T-helper 2 cell treated with Interferon-gamma antibody and Interleukin-4, amounts not matched to agents 5 μg/mL and 100 μg/mL, for 36 hours (primary cell): ENCODE data around the gene DACT2.
A peak's percentile ranks its signal among the peaks of the same experiment; 100 is the strongest.
"Not testable (repeated sequence)": the region's sequence is repeated elsewhere in the genome, so short reads cannot be mapped to it uniquely, and the experiment has no call there.

Source experiments
- DNase-seq: peaks from one replicate; pipeline ENCODE4 v3.0.0; 2021; ENCODE audit warnings: low spot score
- H3K27ac Mint-ChIP-seq: one replicate; pipeline ENCODE4 v1.8.0; 2021; ENCODE audit warnings: mild to moderate bottlenecking, mixed read lengths
- H3K27me3 Mint-ChIP-seq: one replicate; pipeline ENCODE4 v1.8.0; 2021; ENCODE audit warnings: low read depth, mixed read lengths
- H3K36me3 Mint-ChIP-seq: one replicate; pipeline ENCODE4 v1.8.0; 2021; ENCODE audit warnings: low read depth, mixed read lengths
- H3K4me1 Mint-ChIP-seq: one replicate; pipeline ENCODE4 v1.8.0; 2021; ENCODE audit warnings: low read depth, mixed read lengths
- H3K4me3 Mint-ChIP-seq: one replicate; pipeline ENCODE4 v1.8.0; 2022; ENCODE audit warnings: mild to moderate bottlenecking, moderate library complexity, mixed read lengths
- H3K9me3 Mint-ChIP-seq: one replicate; pipeline ENCODE4 v1.8.0; 2021; ENCODE audit warnings: mixed read lengths

Gene DACT2

DNA sequence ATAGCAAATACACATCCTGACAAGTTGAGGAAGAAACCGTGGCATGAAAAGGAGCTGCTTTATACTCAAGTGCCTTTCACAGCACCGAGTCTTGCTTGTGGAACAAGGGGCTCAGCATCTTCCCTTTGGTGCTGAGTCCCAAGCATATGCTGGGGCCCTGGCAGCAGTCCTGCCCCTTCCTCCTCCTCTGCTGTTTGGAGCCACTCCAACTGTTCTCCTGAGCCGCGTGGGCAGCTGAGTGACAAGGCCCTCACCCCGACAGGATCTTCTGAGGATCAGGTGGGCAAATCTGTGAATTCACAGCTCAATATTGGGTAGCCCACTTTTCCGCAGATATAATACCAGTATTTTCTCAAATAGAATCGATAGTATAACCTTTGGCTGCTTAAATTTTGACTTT, 24.7 kb downstream of the DACT2 start:
- H3K27ac Mint-ChIP-seq: no peak overlapping the region
- H3K4me1 Mint-ChIP-seq: no peaks in the 10 kb centered on the region
- no peaks in the 10 kb centered on the region for H3K9me3 Mint-ChIP-seq
- no peak for DNase-seq
- peaks cover 4% of the 10 kb centered on the region for H3K27me3 Mint-ChIP-seq
- H3K4me3 Mint-ChIP-seq: no peak overlapping the region
- no peaks in the 10 kb centered on the region for H3K36me3 Mint-ChIP-seq

DNA sequence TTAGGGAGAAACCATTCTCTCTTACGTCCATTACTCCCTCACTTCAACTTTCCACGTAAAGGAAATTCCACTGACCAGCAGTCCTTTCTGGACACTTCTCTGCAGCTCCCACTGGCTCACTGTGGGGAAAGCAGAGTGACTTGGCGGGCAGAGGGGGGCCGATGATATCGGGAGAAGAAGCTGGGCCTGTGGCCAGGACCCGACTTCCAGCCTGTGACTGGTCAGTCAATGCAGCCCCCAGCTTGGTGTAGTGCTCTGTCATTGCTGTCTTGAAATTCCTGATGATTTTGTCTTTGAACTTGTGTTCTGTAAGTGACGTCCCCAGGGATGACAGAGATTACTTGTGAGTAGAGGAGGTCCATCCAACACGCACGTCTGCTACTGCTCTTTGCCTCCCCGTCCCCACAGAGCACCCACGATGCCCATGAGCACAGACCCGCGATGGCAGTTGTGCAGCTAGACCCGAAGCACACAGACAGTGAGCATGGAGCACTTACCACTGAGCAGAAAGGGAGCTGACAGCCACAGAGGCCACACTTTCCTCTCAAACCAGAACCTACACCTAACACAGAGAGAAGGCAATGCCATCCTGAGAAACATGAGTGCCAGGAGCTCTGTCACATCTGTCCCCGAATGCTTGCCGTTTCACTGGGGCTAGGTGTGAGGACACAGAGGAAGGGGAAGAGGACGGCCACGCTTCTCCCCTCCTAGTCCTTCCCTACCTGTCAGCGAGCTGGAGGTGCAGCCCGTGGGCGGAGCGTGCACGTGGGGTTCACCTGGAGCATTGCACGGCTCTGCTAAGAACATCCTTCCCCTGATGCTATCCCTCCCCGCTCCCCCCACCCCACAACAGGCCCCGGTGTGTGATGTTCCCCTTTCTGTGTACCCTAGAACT, 25.7 kb downstream of the DACT2 start:
- H3K27ac Mint-ChIP-seq: no peak overlapping the region
- no peak for DNase-seq
- no peaks in the 10 kb centered on the region for H3K4me1 Mint-ChIP-seq
- no peak overlapping the region for H3K4me3 Mint-ChIP-seq
- H3K9me3 Mint-ChIP-seq: no peaks in the 10 kb centered on the region
- peaks cover 4% of the 10 kb centered on the region for H3K27me3 Mint-ChIP-seq
- H3K36me3 Mint-ChIP-seq: no peaks in the 10 kb centered on the region

DNA sequence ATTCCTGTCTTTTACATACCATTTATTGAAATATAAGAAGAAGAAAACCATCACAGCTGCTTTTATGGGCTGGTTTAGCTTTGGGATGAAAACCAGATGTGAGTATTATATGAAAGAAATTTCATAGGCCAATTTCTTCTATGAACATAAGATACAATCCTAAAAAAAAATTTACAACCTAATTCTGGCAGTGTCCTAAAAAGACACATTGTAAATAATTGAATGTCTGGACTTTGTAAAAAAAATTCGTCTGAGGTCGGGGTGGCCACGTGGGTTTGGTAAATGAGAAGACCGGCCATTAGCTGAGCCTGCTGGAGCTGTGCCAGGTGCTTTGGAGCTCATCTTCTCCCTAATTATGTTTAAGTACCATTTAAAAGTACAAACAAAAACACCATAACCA, 26.8 kb downstream of the DACT2 start:
- Mint-ChIP-seq H3K4me3 (no peak overlapping the region), H3K27me3 (peaks cover 4% of the 10 kb centered on the region), H3K9me3 (no peaks in the 10 kb centered on the region), H3K36me3 (no peaks in the 10 kb centered on the region), H3K4me1 (peaks cover 2% of the 10 kb centered on the region), H3K27ac (no peak overlapping the region)
- DNase-seq: no peak

DNA sequence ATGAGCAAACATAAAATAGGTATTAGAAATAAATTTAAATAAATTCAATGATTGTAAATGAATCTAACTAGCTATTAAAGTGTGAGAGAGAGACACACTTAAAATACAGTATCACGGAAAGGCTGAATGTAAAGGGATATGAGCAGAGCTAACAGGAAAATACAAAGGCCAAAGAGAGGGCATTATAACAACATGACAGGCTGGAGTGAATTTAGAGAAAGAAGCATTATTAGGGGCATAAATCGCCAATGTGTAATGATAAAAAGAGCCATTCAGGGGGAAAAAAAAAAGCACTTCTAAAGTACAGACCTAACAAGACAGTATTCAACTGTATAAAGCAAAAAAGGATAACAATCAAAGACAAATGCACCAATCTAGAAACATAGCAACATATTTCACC, 28.1 kb downstream of the DACT2 start:
- peaks cover 7% of the 10 kb centered on the region for H3K4me1 Mint-ChIP-seq
- H3K27me3 Mint-ChIP-seq: peaks cover 4% of the 10 kb centered on the region
- no peaks in the 10 kb centered on the region for H3K36me3 Mint-ChIP-seq
- H3K9me3 Mint-ChIP-seq: no peaks in the 10 kb centered on the region
- H3K4me3 Mint-ChIP-seq: no peak overlapping the region
- no peak for DNase-seq
- H3K27ac Mint-ChIP-seq: no peak overlapping the region

DNA sequence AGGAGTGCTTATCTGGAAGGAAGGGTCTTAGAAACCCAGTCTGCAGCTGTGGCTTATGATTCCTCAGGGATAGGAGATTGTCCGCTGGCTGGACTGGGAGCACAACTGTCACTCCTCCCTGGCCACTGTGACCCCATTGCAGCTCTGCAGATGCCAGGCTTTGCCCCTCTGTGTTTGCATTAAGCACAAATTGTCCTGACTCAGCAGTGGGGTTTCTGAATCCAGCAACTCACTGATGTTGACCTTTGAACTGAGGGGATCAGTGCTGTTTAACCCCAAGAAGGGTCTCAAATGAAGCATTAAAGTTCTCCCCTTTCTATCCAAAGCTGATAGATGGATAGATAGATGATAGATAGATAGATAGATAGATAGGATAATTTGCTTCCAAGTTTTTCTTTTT, 29.5 kb downstream of the DACT2 start:
- peaks cover 4% of the 10 kb centered on the region for H3K27me3 Mint-ChIP-seq
- no peak overlapping the region for H3K27ac Mint-ChIP-seq
- H3K4me1 Mint-ChIP-seq: peaks cover 7% of the 10 kb centered on the region
- H3K36me3 Mint-ChIP-seq: no peaks in the 10 kb centered on the region
- no peak for DNase-seq
- H3K4me3 Mint-ChIP-seq: no peak overlapping the region
- H3K9me3 Mint-ChIP-seq: no peaks in the 10 kb centered on the region

DNA sequence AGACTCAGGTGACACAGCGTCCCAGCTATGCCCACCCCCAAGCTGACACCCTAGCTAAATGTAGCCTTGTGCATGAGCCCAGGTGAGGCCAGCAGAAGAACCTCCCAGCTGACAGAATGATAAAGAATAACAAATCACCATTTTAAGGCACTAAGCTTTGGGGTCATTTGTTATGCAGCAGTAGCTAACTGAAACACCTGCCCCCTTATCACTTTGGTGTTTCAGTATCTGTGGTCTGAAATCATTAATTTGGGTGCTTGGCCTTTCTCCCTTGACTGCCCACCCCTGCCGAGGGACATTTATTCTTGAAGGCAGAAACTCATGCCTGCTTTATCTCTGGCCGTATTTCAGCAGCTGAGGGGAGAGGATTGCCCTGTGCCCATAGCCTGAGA, 30.0 kb downstream of the DACT2 start:
- no peaks in the 10 kb centered on the region for H3K36me3 Mint-ChIP-seq
- H3K27ac Mint-ChIP-seq: no peak overlapping the region
- H3K27me3 Mint-ChIP-seq: peaks cover 2% of the 10 kb centered on the region
- peaks cover 7% of the 10 kb centered on the region for H3K4me1 Mint-ChIP-seq
- no peak overlapping the region for H3K4me3 Mint-ChIP-seq
- no peak for DNase-seq
- no peaks in the 10 kb centered on the region for H3K9me3 Mint-ChIP-seq

DNA sequence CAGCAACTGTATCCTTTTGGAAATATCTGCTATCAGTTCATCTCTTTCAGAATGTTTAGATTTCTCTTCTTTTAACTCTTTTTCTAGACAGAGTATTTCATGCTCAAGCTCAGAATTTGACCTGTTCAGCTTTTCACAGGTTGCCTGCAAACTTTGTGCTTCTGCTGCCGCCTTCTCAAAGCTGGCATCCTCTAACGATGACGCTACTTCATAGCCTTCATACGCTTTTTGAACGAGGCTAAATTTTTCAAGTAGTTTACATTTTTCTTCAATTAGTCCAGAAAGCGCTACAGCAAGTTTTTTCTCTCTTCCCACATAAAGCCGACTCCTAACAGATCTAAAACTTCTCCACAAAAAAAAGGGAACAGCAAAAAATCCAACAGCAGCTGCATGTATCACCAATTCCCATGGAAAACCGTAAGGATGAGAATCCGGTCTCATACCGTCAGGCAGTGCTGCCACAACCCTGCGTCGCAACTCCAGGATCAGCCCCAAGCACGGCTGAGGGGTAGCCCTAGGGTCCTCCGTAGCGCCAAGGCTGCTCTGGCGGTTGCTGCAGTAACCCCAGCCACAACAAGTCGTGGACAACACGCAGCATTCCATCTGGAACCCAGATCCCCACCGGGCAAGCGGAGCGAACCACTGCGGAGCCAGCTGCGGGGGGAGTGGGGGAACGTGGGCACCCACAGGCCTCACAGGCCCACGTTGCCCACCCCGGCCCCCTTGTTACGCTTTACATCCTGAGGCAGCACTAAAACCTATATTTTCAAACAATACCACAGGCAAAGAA, 30.6 kb downstream of the DACT2 start:
- Mint-ChIP-seq H3K27ac (no peak overlapping the region), H3K9me3 (no peaks in the 10 kb centered on the region), H3K27me3 (peaks cover 2% of the 10 kb centered on the region), H3K36me3 (no peaks in the 10 kb centered on the region), H3K4me3 (no peak overlapping the region), H3K4me1 (peaks cover 7% of the 10 kb centered on the region)
- no peak for DNase-seq

DNA sequence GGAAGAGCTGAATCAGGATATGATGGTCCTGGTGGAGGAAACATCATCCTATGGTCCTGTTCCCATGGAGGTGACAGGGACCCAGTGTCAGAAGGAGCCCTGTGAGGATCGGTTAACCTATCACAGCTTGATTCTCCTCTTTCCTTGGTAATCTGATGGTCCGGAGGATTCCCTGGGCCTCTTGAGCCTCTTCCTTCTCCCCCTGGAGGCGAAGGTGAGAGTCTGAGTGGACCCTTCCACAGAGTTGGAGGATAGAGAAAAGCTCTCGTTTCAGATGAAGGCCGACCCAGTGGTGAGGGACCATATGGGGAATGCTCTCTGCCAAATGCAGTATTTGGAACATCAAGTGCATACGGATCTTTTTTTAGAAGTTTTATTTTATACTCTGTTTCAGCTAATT, 32.1 kb downstream of the DACT2 start:
- not testable (repeated sequence) for DNase-seq, H3K4me1 Mint-ChIP-seq, H3K27ac Mint-ChIP-seq, H3K4me3 Mint-ChIP-seq, H3K36me3 Mint-ChIP-seq, H3K27me3 Mint-ChIP-seq, H3K9me3 Mint-ChIP-seq

DNA sequence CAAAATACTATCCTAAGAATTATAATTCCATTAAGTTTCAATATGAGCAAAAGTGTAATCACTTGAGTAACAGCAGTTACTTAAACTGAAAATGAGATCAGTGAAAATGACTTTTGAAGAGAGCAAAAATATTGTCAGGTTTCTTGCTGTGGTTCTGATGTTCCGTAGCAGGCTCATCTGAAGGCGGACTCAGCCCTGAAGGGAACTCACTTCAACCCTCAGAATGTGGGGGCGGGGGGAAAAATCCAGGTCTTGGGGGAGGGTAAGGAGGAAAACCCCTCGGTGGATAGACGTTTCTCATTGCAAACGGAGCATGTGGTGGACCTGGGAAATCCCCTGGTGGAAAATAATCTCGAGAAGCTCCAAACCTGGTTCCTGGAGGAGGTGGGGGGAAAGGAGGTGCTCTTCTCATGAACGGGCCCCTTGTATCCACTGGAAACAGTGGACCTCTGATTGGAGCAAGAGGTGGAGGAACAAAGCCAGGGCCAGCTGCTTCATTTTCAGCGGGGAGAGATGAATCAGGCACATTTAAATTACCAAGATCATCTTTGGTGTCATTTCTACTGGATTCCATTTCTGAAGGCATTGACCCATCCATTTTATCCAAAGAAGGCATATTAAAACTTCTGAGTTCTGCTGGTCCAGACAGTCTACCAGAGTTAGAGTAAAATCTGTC, 32.7 kb downstream of the DACT2 start:
- DNase-seq: peak; percentile 63
- H3K4me3 Mint-ChIP-seq: peak overlapping the region; percentile 45
- not testable (repeated sequence) for H3K36me3 Mint-ChIP-seq, H3K27me3 Mint-ChIP-seq, H3K9me3 Mint-ChIP-seq, H3K4me1 Mint-ChIP-seq
- H3K27ac Mint-ChIP-seq: peak overlapping the region; percentile 69

DNA sequence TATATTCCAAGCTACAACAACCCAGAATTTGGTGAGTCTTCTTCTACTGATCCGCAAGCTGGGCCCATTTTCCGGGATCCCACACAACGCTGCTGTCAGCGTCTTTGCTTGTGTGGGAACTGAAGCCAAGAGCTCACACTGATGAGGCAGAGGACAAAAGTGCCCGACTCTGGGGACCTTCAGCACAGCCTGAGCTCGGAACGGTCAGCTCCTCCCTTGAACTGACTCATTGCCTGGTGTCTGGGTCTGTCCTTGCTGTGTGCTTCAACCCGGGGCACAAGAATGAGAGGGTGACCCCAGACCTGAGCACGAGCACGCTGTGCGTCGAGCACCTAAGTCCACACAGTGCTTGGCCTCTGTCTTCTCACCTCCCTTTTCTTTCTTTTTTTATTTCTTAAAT, 33.5 kb downstream of the DACT2 start:
- H3K4me1 Mint-ChIP-seq: peaks cover 7% of the 10 kb centered on the region
- no peak overlapping the region for H3K4me3 Mint-ChIP-seq
- DNase-seq: no peak
- H3K27me3 Mint-ChIP-seq: no peaks in the 10 kb centered on the region
- no peaks in the 10 kb centered on the region for H3K9me3 Mint-ChIP-seq
- H3K36me3 Mint-ChIP-seq: no peaks in the 10 kb centered on the region
- no peak overlapping the region for H3K27ac Mint-ChIP-seq

DNA sequence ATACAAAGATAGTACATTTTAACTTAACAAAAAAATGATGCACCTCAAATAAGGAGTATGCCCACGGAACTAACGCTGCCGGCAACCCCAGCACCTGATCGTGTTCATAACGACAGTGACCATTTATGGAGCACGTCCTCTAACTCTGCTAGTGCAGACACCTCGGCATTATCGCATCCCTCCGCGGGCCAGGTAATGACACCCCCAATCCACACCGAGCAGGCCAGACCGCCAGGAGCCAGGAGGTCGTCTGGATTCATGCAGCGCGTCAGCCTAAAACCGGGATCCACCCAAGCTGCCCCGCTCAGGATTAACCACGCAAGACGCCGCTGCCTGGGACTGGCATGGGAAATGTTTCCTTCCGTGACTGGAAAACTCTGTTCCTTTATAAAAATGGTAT, 34.1 kb downstream of the DACT2 start:
- Mint-ChIP-seq H3K9me3 (no peaks in the 10 kb centered on the region), H3K4me3 (no peak overlapping the region), H3K36me3 (no peaks in the 10 kb centered on the region), H3K4me1 (peaks cover 7% of the 10 kb centered on the region), H3K27me3 (no peaks in the 10 kb centered on the region), H3K27ac (no peak overlapping the region)
- no peak for DNase-seq

DNA sequence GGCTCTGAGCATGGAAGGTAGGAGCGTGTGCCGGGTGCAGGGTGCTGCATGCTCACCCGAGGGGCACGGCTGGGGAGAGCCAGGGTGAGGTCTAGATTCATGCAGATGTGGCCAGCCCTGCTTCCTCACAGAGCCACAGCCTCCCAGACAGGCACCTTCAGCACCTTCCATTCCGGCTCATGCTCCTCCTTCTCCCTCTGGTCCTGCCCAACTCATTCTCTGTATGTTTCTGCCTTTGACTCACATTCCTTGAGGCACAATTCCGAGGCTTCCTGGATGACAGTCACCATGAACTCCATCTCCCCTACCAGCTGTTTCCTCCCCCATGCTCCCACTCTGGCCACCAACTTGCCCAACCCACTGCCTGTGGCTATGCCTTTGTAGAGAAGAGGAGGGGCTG, 35.4 kb downstream of the DACT2 start:
- no peak overlapping the region for H3K4me3 Mint-ChIP-seq
- H3K27ac Mint-ChIP-seq: no peak overlapping the region
- no peaks in the 10 kb centered on the region for H3K27me3 Mint-ChIP-seq
- peaks cover 7% of the 10 kb centered on the region for H3K4me1 Mint-ChIP-seq
- H3K9me3 Mint-ChIP-seq: no peaks in the 10 kb centered on the region
- DNase-seq: no peak
- no peaks in the 10 kb centered on the region for H3K36me3 Mint-ChIP-seq

DNA sequence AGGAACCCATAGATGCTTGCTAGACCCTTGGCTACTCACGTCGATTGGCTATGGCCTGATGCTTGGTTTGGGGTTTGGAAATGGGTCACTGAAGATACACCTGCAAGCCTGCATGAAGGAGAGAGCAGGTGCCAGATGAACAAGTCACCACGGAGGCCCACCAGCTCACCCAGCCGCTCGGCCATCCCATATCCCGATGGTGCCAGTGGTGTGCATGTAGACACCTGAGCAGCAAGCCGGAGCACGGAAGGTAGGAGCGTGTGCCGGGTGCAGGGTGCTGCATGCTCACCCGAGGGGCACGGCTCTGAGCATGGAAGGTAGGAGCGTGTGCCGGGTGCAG, 35.9 kb downstream of the DACT2 start:
- Mint-ChIP-seq H3K4me3 (no peak overlapping the region), H3K36me3 (no peaks in the 10 kb centered on the region), H3K27ac (no peak overlapping the region), H3K27me3 (no peaks in the 10 kb centered on the region), H3K9me3 (no peaks in the 10 kb centered on the region), H3K4me1 (peaks cover 7% of the 10 kb centered on the region)
- no peak for DNase-seq

DNA sequence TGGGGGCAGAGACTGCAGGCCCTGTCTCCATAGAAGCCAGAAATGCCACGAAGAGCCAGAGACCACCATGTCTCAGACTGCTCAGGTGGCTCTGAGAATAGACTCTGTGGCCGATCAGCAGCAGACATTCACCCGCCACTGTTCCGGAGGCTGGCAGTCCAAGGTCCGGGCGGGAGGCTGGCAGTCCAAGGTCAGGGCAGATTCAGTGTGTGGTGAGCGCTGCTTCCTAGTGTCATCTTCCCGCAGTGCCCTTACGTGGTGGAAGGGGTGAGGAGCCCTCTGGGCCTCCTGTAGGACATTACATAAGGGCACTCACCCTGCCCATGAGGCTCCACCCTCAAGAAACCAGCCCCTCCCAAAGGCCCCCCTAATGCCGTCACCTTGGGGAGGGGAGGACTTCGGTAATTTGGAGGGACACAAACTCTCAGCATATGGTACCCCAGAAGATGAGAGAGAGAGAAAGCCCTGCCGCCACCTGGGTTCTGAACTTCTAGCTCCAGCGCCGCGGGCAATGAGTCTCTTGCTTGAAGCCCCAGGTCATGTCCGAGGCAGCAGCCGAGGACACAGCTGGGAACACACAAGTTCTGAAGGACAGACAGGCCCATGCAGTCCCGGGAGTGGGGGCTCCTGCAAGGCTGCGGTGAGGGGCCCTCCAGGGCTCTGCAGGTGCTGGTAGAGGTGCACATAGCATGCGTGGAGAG, 36.4 kb downstream of the DACT2 start:
- DNase-seq: no peak
- Mint-ChIP-seq H3K4me1 (peaks cover 7% of the 10 kb centered on the region), H3K27ac (no peak overlapping the region), H3K9me3 (no peaks in the 10 kb centered on the region), H3K27me3 (no peaks in the 10 kb centered on the region), H3K4me3 (no peak overlapping the region), H3K36me3 (no peaks in the 10 kb centered on the region)
